ENCODE data around the gene OR4K2.
A peak's percentile ranks its signal among the peaks of the same experiment; 100 is the strongest.
"Not testable (repeated sequence)": the region's sequence is repeated elsewhere in the genome, so short reads cannot be mapped to it uniquely, and the experiment has no call there.

The OR4K2 gene, protein sequence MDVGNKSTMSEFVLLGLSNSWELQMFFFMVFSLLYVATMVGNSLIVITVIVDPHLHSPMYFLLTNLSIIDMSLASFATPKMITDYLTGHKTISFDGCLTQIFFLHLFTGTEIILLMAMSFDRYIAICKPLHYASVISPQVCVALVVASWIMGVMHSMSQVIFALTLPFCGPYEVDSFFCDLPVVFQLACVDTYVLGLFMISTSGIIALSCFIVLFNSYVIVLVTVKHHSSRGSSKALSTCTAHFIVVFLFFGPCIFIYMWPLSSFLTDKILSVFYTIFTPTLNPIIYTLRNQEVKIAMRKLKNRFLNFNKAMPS

DNA sequence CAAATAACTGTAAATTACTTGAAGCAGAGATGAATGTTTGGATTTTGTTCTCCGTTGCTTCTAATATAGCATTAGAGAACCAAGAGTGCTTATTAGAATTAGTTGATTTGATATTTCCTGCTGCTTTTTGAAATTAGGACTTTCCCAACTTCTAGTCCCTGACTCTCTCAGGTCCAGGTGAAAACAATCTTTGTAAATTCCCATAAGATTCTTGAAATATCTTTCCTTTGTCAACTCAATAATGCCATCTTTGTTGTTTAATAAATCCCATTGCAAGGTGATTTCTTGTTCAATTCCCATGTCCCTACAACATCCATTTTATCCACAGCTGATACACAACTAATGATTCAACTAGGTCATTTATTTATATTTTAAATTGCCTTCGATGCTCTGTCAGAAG, at the start of gene OR4K2:
Gene OR4K2 (plus strand): TSS at position 301 of the 400 bp plus-strand sequence. CDS start 1,126 bp downstream, outside the sequence.
- DNase-seq = no peak

DNA sequence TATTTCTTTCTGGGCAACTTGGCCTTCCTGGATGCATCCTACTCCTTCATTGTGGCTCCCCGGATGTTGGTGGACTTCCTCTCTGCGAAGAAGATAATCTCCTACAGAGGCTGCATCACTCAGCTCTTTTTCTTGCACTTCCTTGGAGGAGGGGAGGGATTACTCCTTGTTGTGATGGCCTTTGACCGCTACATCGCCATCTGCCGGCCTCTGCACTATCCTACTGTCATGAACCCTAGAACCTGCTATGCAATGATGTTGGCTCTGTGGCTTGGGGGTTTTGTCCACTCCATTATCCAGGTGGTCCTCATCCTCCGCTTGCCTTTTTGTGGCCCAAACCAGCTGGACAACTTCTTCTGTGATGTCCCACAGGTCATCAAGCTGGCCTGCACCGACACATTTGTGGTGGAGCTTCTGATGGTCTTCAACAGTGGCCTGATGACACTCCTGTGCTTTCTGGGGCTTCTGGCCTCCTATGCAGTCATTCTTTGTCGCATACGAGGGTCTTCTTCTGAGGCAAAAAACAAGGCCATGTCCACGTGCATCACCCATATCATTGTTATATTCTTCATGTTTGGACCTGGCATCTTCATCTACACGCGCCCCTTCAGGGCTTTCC, 47.2 kb upstream of the OR4K2 start:
- not testable (repeated sequence) for DNase-seq

DNA sequence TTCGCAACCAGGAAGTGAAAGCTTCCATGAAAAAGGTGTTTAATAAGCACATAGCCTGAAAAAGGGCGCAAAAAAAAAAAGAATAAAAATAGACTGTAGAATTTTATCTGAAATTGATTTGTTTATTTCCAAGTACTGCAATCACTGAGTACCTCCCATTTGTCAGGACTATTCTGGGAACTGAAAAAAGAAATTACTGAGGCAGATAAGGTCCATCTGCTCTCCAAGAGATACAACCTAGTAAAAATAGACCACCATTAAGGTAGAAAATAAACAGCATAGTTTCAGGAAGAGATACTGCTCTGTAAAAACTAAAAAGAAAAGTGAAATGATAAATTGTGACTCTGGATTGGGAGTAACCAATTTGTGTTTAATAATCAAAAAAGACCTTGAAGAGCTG, 46.6 kb upstream of the OR4K2 start:
- no peak for DNase-seq

DNA sequence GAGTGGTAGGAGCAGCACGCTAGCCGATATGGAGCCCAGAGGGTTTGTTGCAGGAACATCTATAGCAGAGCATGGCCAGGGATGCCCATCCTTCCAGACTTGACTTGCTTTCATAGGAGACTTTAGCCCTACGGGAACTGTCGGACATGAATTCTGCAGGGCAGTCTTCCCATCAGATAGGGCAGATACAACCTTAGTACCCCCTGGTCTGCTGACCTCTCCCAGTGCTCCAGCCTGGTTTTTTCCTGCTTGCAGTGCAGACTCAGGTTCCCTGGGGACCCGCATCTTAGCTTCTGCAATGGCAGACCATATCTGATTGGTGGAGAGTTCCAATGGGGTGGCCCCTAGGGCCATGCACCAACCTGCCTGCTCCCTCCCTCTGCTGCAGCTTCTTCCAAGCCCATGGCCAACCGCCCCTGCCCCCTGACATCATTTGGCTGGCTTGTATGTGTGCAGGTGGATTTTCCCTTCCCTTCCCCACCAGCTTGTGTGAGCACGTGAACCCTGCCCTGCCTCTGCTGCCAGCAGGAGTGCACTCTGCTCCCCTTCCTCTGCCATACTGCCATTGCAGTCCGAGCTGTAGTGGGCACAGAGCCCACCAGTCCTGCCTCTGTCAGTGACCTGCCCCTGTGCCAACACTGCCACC, 40.6 kb upstream of the OR4K2 start:
- not testable (repeated sequence) for DNase-seq

DNA sequence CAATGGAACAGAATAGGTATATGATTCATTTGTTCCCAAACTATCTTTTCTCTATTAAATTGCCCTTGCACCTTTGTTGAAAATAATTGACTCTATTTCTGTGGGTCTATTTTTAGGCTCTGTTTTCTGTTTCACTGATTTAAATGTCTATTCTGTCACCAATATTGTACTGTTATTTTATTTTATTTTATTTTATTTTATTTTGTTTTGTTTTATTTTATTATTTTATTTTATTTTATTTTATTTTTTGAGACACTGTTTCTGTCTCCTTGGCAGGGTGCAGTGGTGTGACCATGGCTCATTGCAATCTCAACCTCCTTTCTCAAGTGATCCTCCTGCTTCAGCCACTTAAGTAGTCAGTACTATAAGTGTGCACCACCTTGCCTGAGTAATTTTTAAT, 36.5 kb upstream of the OR4K2 start:
- no peak for DNase-seq

DNA sequence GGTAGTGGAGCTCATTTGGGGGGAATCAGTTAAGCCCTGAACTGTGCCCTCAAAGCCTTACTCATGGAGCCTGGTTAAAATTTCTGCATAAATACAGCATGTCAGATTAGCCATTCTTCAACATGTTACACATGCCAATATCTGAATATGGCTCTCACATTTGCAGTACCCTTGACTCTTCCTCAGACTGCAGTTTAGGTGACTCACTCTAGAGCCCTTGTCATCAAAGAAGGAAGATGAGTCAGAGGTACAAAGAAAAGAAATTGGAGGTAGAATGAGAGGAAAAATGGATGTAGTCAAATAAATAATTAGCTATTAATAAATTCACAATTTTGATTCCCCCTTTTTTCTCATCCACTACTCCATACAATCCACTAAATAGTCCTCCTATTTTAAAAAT, 23.6 kb upstream of the OR4K2 start:
- no peak for DNase-seq

DNA sequence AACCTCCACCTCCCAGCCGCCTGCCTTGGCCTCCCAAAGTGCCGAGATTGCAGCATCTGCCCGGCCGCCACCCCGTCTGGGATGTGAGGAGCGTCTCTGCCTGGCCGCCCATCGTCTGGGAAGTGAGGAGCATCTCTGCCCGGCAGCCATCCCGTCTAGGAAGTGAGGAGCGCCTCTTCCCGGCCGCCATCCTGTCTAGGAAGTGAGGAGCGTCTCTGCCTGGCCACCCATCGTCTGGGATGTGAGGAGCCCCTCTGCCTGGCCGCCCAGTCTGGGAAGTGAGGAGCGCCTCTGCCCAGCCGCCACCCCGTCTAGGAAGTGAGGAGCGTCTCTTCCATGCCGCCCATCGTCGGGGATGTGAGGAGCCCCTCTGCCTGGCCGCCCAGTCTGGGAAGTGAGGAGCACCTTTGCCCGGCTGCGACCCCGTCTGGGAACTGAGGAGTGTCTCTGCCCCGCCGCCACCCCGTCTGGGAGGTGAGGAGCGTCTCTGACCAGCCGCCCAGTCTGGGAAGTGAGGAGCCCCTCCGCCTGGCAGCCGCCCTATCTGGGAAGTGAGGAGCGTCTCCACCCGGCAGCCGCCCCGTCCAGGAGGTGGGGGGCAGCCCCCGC, 8.8 kb upstream of the OR4K2 start:
- not testable (repeated sequence) for DNase-seq

DNA sequence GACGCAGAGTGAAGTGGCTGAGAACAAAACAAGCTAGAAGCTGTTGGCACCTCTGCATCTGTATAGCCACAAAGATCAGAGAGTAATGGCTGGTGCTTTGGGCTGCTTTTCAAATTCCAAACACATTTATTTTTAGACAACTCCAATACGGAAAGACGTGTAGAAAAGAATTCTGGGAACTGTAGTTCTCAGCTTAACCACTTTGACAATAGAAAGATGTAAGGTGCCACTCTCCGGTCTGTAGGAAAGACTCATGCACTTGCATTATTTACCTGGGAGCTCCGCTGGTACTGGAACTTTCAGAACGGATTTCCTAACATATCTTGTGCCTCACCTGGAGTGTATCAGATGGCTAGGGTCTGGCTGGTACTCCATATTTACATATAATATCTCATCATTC, 1.8 kb upstream of the OR4K2 start:
- no peak for DNase-seq

DNA sequence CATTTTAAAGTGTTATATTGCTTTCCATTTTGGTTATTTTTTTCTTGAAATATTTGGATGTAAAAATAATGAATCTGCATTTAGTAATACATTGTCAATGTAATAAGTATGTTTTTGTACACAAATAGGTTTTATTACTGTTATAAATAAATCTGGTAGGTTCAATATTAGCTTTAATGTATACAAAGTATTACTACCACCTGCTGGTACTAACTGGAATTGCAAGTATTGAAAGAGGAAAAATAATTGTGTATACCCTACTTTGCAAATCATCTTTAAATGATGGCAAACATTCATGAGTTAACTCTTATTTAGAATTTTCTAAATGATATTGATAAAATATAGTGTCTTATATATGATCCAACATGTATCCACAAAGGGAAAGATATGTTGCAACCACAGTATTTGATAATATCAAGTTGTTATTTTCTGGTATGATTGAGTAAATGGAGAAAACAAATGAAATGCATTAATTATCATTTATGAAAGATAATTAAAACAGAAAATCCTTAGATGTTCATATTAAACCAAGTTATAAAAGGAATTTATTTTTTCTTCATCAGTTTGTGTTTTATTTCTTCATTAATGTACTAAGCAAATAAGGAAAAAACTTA, 3.2 kb downstream of the OR4K2 start:
- DNase-seq = peak; percentile 22

DNA sequence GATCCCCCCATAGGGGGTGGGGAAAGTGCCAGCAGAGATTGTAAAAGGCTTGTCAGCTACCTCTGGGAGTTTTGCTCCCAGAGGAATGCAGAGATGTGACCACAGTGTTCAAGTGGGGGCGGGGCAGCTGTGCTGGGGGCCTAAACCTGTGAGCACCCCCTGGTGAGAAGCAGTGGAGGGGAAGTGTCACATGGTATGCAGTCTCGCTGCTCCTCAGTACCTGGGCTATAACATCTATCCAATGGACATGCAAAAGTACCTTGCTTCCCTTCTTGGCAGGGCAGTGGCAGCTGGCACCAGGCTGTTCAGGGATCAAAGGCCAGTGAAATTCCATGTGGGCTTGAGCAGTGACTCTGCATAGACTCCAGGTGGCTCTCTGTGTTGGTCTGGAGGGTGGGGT, 20.3 kb downstream of the OR4K2 start:
- DNase-seq = no peak

DNA sequence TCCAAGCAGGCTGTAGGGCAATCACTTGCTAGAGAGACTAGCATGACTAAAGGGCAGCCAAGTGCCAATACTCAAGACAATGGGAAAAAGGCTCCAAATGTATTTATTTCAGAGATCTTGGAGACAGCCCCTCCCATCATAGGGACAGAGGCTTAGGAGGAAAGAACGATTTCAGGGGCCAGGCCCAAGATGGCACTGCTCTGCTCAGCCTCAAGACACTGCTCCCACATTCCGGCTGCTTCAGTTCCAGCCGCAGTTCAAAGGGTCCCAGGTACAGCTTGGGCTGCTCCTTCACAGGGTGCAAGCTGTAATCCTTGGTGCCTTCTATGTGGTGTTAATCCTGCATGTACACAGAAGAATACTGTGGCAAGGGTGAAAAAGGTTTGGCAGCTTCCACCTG, 26.1 kb downstream of the OR4K2 start:
- no peak for DNase-seq

DNA sequence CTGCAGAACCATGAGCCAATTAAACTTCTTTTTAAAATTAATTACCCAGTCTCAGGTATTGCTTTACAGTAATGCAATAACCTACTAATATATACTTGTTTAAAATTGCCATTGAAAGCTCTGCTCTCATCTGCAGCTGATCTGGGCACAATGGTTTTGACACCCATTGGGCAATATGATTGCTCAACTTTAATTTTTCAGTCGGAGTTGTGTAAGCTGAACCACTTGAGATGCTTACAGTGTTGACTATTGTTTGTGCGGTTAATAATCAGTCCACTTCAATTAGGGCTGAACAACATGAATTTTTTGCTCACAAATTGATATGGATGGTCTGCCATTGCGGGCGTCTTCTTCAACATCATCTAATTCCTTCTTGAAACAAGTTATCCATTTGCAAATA, 27.5 kb downstream of the OR4K2 start:
- no peak for DNase-seq

DNA sequence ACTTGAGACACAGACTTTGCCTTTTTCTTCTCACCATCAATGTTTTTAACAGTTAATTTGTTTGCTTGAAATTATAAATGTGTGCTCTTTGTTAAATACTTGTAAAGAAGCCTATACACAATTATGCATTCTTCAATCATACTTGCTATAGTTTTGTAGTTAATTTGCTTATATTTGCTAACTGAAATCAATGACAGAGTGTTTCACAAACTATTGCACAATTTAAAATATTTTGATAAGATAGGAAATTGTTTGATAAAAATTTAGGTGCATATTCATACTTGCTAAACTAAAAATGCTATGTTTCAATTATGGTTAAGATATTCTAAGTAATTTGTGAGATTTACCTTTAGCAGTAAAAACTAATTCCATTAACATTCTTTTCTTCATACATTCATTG, 31.7 kb downstream of the OR4K2 start:
- DNase-seq = no peak

DNA sequence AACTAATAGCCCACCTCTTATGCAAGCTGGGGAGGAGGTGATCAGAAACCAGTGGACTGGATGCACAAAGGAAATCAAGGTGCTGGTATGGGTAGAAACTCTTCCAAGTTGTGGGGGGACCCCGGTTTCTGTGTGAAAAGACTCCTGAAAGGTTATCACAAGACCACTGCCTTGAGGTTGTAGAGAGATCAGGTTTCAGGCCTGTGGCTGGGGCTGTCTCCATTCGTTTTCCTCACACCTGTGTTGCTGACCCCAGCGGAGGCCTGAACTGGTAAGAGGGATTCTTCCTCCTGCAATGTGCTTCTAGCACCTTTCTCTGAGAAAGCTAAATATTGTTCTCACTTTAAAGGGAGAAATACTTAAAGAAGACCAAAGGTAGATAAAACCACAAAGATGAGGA, 36.2 kb downstream of the OR4K2 start:
- no peak for DNase-seq

DNA sequence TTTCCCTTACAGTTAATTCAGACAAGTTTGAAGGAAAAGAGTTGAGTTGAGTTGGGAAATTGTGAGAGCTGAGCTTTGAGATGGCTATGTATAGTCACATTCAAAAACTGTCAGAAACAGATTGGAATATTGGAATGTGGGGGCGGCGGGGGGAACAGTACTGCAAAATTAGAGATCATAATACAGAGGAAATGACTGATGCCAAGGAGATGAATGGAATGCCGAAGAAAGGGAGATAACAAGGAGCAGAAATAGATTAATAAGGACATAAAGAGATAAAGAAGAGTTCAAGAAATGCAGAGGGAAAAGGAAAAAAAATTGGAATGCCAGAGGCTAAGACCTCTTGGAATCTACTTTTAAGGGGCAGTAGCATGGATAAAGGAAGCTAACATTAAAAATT, 42.3 kb downstream of the OR4K2 start:
- DNase-seq = no peak

DNA sequence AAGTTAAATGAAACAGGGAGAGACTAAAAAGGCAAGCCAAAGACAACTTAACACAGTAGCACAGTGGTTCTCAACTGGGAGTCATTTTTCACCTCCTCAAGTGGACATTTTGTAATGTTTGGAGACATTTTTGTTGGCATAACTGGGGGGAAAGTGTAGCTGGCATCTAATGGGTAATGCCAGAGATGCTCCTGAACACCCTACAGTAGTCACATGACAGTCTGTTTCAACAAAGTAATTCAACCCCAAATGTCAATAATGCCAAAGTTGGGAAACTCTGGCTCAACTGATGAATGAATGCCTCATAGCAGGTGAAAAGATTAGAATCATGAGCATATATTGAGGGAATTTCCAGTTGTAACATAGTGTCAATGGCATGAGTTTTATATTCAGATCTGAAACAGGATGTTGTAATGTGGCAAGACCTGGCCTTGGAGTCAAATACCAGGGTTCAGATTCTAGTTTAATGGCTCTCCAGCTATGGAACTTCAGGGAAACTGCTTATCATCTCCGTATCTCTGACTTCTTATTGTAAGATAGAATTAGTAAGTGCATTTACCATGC, 43.1 kb downstream of the OR4K2 start:
- DNase-seq = no peak

DNA sequence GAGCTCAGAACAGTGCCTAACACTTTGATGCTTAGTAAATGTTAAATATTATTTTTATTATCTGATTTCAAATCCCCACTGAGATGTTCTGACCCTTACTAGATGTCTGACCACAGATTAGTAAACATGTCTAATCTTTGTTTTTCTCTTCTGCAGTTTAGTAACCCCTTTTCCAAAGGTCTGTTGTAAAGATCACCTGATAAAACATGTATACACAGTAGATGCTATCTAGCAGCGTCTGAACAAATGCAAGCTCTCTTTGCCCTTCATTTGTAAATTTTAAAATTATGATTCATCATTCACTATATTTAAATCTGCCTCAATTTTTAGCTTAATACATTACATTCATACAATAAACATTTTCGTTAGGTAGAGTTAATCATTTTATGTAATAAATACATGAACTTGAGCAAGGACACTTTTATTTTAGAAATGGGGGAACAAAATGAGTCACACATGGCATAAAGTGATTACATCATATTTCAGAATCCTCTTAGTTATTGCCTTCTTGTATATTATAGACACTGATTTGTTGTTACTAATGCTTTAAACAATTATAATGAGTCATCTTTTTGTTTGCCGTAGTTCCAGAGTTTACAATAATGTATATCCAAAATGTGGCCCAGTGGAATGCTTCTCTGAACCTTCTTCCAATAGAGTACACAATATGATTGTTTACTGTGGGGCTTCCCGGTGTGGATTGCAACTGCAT, 43.8 kb downstream of the OR4K2 start:
- no peak for DNase-seq

DNA sequence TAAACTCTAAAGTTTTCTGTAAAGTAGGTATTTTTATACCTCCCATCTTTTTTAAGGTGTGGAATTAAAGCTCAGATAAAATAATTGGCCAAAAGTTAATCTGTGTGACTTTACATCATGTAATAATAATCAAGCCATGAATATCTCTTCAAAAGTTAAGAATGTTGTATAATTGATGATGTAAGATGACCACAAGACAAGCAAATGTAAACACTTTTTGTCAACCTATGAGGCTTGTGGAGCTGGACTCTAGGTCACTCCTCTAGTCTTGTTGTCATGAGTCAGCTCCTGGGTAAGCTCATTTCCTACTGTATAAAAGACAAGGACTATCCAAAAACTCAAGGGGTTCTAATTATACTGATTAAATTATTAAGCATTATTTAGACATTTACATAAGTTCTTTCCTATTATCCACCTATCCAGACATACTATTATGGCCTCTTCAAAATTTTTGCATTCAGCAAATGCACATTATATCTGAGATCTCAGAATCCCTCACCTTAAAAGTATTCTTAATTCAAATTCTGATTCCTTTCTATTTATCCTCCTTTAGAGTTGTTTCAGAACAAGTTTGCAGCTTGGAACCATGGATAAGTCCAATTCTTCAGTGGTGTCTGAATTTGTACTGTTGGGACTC, 45.2 kb downstream of the OR4K2 start, which contains the start of gene OR4K5:
Gene OR4K5 (plus strand): TSS at position 587 of the 637 bp plus-strand sequence. CDS start 0 bp downstream, at position 587.
- DNase-seq = no peak

DNA sequence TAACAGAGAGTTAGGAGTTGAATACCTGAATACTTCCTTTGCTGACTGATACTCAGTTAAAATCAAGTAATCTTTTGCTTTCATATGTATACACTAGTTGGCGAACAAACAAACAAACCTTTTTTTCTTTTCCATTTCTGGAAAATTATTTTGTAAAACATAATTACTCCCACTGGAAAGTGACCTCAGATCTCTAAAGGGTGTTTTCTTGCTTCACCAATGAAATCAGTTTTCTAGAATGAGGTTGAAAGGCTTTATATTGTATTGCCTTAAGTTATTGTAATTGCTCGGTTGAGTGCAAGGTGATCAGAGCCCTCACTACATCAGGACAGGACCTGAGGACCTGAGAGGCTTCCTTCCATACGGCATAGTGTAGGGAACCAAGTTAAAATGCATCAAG, 55.7 kb downstream of the OR4K2 start, which contains the start of gene OR4K1:
Gene OR4K1 (plus strand): TSS at position 301 of the 400 bp plus-strand sequence. CDS start 4,750 bp downstream, outside the sequence.
- no peak for DNase-seq
